SK-N-SH (cell line): ENCODE data around the gene SCGB1D2. TPM values are rescaled to one million over a fixed set of nuclear protein-coding genes. Genes with fewer than 3 reads are reported as not detected.

Source experiments
- CTCF ChIA-PET: fragments of 300-600, 350-600 bp; formaldehyde crosslinking; extraction: SDS; loops from one replicate; lab custom pipeline; 2021; lab: Yijun Ruan, JAX
- POLR2A ChIA-PET: fragments of 350-600 bp; sonication (Branson Sonifier 250); formaldehyde crosslinking; extraction: SDS; loops from one replicate; lab custom pipeline; 2020; ENCODE audit warnings: antibody characterized with exemption, inconsistent platforms; lab: Yijun Ruan, JAX
- DNase-seq: peaks from one replicate; pipeline ENCODE4 v3.0.0; 2012
- H2AFZ ChIP-seq: fragments of 200-600 bp; sonication (generic); 2 replicates; pipeline ENCODE4 v1.8.1; 2016; ENCODE audit warnings: antibody characterized with exemption, mild to moderate bottlenecking, low read depth
- H3F3A ChIP-seq: fragments of 200-600 bp; sonication (generic); replicated peaks from 2 replicates; pipeline ENCODE3; 2016; ENCODE audit warnings: antibody characterized with exemption, mild to moderate bottlenecking; ENCODE audit not compliant: insufficient read depth
- H3K27ac ChIP-seq, 2 experiments: fragments of 200-500 bp in 1 of 2; fragments of 200-600 bp in 1 of 2; sonication (Bioruptor generic) in 1 of 2; sonication (generic), shearing (Covaris generic) in 1 of 2; 2 replicates each; pipeline versions ENCODE4 v1.5.1 to v1.6.1; 2014 to 2016; ENCODE audit warnings: low read depth in 2 of 2, inconsistent platforms in 1 of 2, low read length in 1 of 2, mild to moderate bottlenecking in 1 of 2, mixed read lengths in 1 of 2
- H3K27me3 ChIP-seq: fragments of 200-600 bp; sonication (generic), shearing (Covaris generic); 2 replicates; pipeline ENCODE4 v1.6.1; 2016; ENCODE audit warnings: mixed run types; ENCODE audit not compliant: insufficient read depth
- H3K36me3 ChIP-seq, 2 experiments: fragments of 200-500 bp in 1 of 2; fragments of 200-600 bp in 1 of 2; sonication (Bioruptor generic) in 1 of 2; sonication (generic) in 1 of 2; replicated peaks in 1 of 2; 2 replicates each; pipeline versions ENCODE3 to v1.5.1; 2014 to 2016; ENCODE audit warnings: low read length in 1 of 2, mild to moderate bottlenecking in 1 of 2; ENCODE audit not compliant: insufficient read depth in 2 of 2, control insufficient read depth in 1 of 2
- H3K4me1 ChIP-seq, 2 experiments: fragments of 200-500 bp in 1 of 2; fragments of 200-600 bp in 1 of 2; sonication (Bioruptor generic) in 1 of 2; sonication (generic), shearing (Covaris generic) in 1 of 2; 2 replicates each; pipeline versions ENCODE4 v1.5.1 to v1.6.1; 2014 to 2016; ENCODE audit warnings: low read depth in 1 of 2, low read length in 1 of 2, mixed run types in 1 of 2; ENCODE audit not compliant: insufficient read depth in 2 of 2, control insufficient read depth in 1 of 2
- H3K4me2 ChIP-seq: fragments of 200-600 bp; sonication (generic), shearing (Covaris generic); 2 replicates; pipeline ENCODE4 v1.6.1; 2017; ENCODE audit warnings: mixed run types
- H3K4me3 ChIP-seq, 2 experiments: fragments of 200-500 bp in 1 of 2; fragments of 200-600 bp in 1 of 2; sonication (Bioruptor generic) in 1 of 2; sonication (generic), shearing (Covaris generic) in 1 of 2; 2 replicates each; pipeline versions ENCODE4 v1.5.1 to v1.8.1; 2014 to 2016; ENCODE audit warnings: low read depth in 2 of 2, inconsistent platforms in 1 of 2, low read length in 1 of 2, mild to moderate bottlenecking in 1 of 2, mixed read lengths in 1 of 2, moderate library complexity in 1 of 2
- H3K79me2 ChIP-seq: fragments of 200-600 bp; sonication (generic); 2 replicates; pipeline ENCODE4 v1.8.1; 2017; ENCODE audit warnings: mild to moderate bottlenecking; ENCODE audit not compliant: insufficient read depth
- H3K9ac ChIP-seq: fragments of 200-600 bp; sonication (generic); 2 replicates; pipeline ENCODE4 v1.6.1; 2017; ENCODE audit warnings: mixed run types
- H3K9me2 ChIP-seq: fragments of 200-600 bp; sonication (generic); 2 replicates; pipeline ENCODE4 v1.6.1; 2017; ENCODE audit warnings: mixed run types
- H3K9me3 ChIP-seq: fragments of 200-600 bp; sonication (generic); 2 replicates; pipeline ENCODE4 v1.6.1; 2017; ENCODE audit warnings: mixed run types, mild to moderate bottlenecking, moderate library complexity
- H4K20me1 ChIP-seq: fragments of 200-600 bp; sonication (generic); 2 replicates; pipeline ENCODE4 v1.6.1; 2017; ENCODE audit warnings: mild to moderate bottlenecking, mixed run types; ENCODE audit not compliant: insufficient read depth
- CHD2 ChIP-seq: fragments of 150-350 bp; IDR thresholded peaks from 2 replicates; pipeline ENCODE4 v1.6.1; 2018; ENCODE audit warnings: low read length; ENCODE audit not compliant: partially characterized antibody
- ELF1 ChIP-seq: IDR thresholded peaks from 2 replicates; pipeline ENCODE4 v1.4.0; 2012
- EP300 ChIP-seq, 2 experiments: IDR thresholded peaks; 2 replicates each; pipeline versions ENCODE4 v1.4.0 to v1.6.1; 2012; ENCODE audit warnings: borderline replicate concordance in 1 of 2, low read depth in 1 of 2, low read length in 1 of 2
- EZH2phosphoT487 ChIP-seq: fragments of 200-600 bp; sonication (generic); IDR thresholded peaks from 2 replicates; pipeline ENCODE4 v1.6.1; 2017; ENCODE audit warnings: low read depth, mixed run types, mild to moderate bottlenecking, antibody characterized with exemption, moderate library complexity, borderline replicate concordance
- FOXM1 ChIP-seq: IDR thresholded peaks from 2 replicates; pipeline ENCODE4 v1.4.0; 2012; ENCODE audit warnings: low read depth, mild to moderate bottlenecking
- JUND ChIP-seq: IDR thresholded peaks from 2 replicates; pipeline ENCODE4 v1.4.0; 2012
- MXI1 ChIP-seq: IDR thresholded peaks from 2 replicates; pipeline ENCODE4 v1.6.1; 2012; ENCODE audit warnings: mild to moderate bottlenecking, low read depth, low read length, improper control_type of control experiment
- NRF1 ChIP-seq: IDR thresholded peaks from 2 replicates; pipeline ENCODE4 v1.6.1; 2012; ENCODE audit warnings: low read depth, mild to moderate bottlenecking, low read length
- PBX3 ChIP-seq: IDR thresholded peaks from 2 replicates; pipeline ENCODE4; 2012
- RAD21 ChIP-seq: IDR thresholded peaks from 2 replicates; pipeline ENCODE4 v1.6.1; 2012; ENCODE audit warnings: mild to moderate bottlenecking, low read length
- RCOR1 ChIP-seq: fragments of 150-350 bp; IDR thresholded peaks from 2 replicates; pipeline ENCODE4 v1.6.1; 2017; ENCODE audit warnings: antibody characterized with exemption, low read length
- REST ChIP-seq: IDR thresholded peaks from 2 replicates; pipeline ENCODE4 v1.6.1; 2012; ENCODE audit warnings: mild to moderate bottlenecking, low read depth, low read length, moderate library complexity
- RFX5 ChIP-seq: IDR thresholded peaks from 2 replicates; pipeline ENCODE4 v1.6.1; 2012; ENCODE audit warnings: mild to moderate bottlenecking, improper control_type of control experiment, low read length
- TEAD4 ChIP-seq: IDR thresholded peaks from 2 replicates; pipeline ENCODE4 v1.4.0; 2012; ENCODE audit warnings: mild to moderate bottlenecking, borderline replicate concordance; ENCODE audit not compliant: insufficient read depth
- YY1 ChIP-seq: IDR thresholded peaks from 2 replicates; pipeline ENCODE4 v1.4.0; 2012; ENCODE audit warnings: low read depth, mild to moderate bottlenecking
- ZBTB33 ChIP-seq: IDR thresholded peaks from 2 replicates; pipeline ENCODE4 v1.4.0; 2012; ENCODE audit warnings: low read depth, borderline replicate concordance
- WGBS: methylation state at CpG from one replicate; pipeline ENCODE4 v1.1.6; 2017; ENCODE audit warnings: low lambda C conversion rate; 5-methylcytosine and 5-hydroxymethylcytosine counted together
- polyA plus RNA-seq, 3 experiments: library from polyadenylated mRNA; depleted of rRNA; stranded (reverse); fragments of >200 nt; gene quantifications; 2 replicates each; pipeline ENCODE4 v1.2.3, GENCODE V29; 2012

Gene SCGB1D2
- polyA plus RNA-seq, 1 of the 3 experiments (the other 2 are of a cell fraction) = not detected

GRCh38 chr11:62237499-62237898 is 4.5 kb upstream of the SCGB1D2 start (continued):
- no peak for TF ChIP-seq RCOR1
- no peak for TF ChIP-seq JUND
- no peak for TF ChIP-seq CHD2
- no peak for TF ChIP-seq MXI1
- no peak for TF ChIP-seq RAD21
- TF ChIP-seq YY1 = no peak

- 7% methylated on average over 4 of the region's 4 CpGs for WGBS
- Histone ChIP-seq H3K79me2 (no peaks in the 10 kb centered on the region), H2AFZ (no peak overlapping the region), H3K27ac (no peak overlapping the region), H3K9me3 (no peaks in the 10 kb centered on the region), H3F3A (no peaks in the 10 kb centered on the region), H3K4me1 (no peaks in the 10 kb centered on the region; a peak in 1 of 4 replicates), H3K4me2 (no peak overlapping the region), H4K20me1 (no peaks in the 10 kb centered on the region), H3K9ac (no peak overlapping the region), H3K9me2 (no peaks in the 10 kb centered on the region), H3K27me3 (no peaks in the 10 kb centered on the region; the same call in 1 of the 2 replicates), H3K36me3 (no peaks in the 10 kb centered on the region), H3K4me3 (no peak overlapping the region)
- TF ChIP-seq CHD2 (no peak), RFX5 (no peak), NRF1 (no peak), REST (no peak), EP300 (IDR thresholded peaks at IDR 0.05; ENCODE audit: borderline replicate concordance in 1 of 2, low read depth in 1 of 2, low read length in 1 of 2) (no peak), FOXM1 (no peak), ZBTB33 (no peak), RCOR1 (no peak), ELF1 (no peak), EZH2phosphoT487 (no peak), PBX3 (no peak), TEAD4 (no peak), RAD21 (no peak)
- DNase-seq = no peak
- ChIA-PET CTCF (interaction anchor here (0.8 kb wide), 1 partner anchor 85 kb away, joined by 5 read pairs; no protein-coding TSS in a partner anchor), POLR2A (no interaction called here)
Observed at GRCh38 chr11:62238151-62238550, 3.9 kb upstream of the SCGB1D2 start.
